ENCODE measurements around the gene TPX2.

TPX2 gene

DNA sequence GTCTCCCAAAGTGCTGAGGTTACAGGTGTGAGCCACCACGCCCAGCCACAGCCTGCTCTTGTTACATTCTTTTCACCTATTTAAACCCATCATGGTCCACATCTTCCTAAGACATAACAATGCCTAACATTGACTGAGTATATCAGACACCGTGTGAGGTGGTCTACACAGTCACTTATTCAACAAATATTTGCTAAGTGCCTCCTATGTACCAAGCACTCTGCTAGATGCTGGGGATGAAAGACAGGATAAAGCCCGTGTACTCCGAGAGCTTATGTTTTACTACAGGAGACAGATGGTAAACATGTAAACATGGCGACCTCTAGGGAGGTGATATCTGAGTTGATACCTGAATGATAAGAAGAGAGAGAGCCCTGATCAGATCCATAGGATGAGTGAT is 29.2 kb upstream of the TPX2 start:
- ATAC-seq = no peak
- no peak for TF ChIP-seq SNAI2 (CRISPR knock-in tag; IDR thresholded peaks at IDR 0.05)
- TF ChIP-seq ZNF565 (CRISPR knock-in tag; conservative IDR thresholded peaks at IDR 0.05; ENCODE audit: low read depth) = no peak
- no peak for TF ChIP-seq TCF4 (CRISPR knock-in tag; IDR thresholded peaks at IDR 0.05; ENCODE audit: borderline replicate concordance)
- TF ChIP-seq RARB (CRISPR knock-in tag; IDR thresholded peaks at IDR 0.05) = no peak
- TF ChIP-seq PPARA (CRISPR knock-in tag; IDR thresholded peaks at IDR 0.05; ENCODE audit: borderline replicate concordance) = no peak
- no peak for TF ChIP-seq ISL1 (CRISPR knock-in tag; IDR thresholded peaks at IDR 0.05)
- no peak for TF ChIP-seq BACH2 (CRISPR knock-in tag; IDR thresholded peaks at IDR 0.05; ENCODE audit: borderline replicate concordance)
- TF ChIP-seq, protein P1, sequence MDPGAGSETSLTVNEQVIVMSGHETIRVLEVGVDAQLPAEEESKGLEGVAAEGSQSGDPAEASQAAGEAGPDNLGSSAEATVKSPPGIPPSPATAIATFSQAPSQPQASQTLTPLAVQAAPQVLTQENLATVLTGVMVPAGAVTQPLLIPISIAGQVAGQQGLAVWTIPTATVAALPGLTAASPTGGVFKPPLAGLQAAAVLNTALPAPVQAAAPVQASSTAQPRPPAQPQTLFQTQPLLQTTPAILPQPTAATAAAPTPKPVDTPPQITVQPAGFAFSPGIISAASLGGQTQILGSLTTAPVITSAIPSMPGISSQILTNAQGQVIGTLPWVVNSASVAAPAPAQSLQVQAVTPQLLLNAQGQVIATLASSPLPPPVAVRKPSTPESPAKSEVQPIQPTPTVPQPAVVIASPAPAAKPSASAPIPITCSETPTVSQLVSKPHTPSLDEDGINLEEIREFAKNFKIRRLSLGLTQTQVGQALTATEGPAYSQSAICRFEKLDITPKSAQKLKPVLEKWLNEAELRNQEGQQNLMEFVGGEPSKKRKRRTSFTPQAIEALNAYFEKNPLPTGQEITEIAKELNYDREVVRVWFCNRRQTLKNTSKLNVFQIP (CRISPR knock-in tag; IDR thresholded peaks at IDR 0.05; ENCODE audit: borderline replicate concordance, low read depth) = no peak

DNA sequence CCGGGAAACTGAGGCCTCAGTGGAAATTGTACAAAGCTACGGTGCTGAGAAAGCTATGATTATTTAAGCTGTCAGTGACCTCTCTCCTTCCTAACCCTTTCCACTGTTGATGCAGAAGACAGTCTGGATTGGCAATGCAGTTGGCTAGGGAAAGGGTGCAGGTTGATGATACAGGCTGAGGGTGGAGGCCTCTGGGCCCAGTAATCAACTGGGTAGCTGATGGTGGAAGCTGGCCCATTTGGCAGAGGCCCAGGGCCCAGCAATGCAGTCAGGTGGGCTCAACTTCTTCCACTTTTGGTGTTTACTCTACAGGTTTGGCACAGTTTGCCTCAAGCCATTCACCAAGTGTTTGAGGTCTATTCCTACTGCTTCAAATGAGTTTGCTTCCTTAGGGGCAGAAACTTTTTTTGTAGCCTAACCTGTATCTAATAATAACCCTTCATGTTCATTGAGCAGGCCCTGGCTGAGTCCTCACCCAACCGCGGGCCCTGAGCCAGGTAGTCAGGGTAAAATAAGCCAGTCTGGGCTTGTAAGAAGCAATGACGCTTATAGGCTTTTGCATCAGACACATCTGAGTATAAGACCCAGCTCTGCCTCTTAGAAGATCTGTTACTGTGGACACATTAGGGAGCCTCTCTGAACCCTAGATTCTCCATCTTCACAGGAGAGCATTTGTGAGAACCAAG is 28.5 kb upstream of the TPX2 start:
- TF ChIP-seq BACH2 (CRISPR knock-in tag; IDR thresholded peaks at IDR 0.05; ENCODE audit: borderline replicate concordance) (no peak), RARB (CRISPR knock-in tag; IDR thresholded peaks at IDR 0.05) (no peak), TCF4 (CRISPR knock-in tag; IDR thresholded peaks at IDR 0.05; ENCODE audit: borderline replicate concordance) (no peak), TOX (CRISPR knock-in tag; IDR thresholded peaks at IDR 0.05; ENCODE audit: borderline replicate concordance) (no peak), SNAI2 (CRISPR knock-in tag; IDR thresholded peaks at IDR 0.05) (no peak), TSHZ2 (CRISPR knock-in tag; IDR thresholded peaks at IDR 0.05) (no peak)
- no peak for ATAC-seq

- no peak for TF ChIP-seq ZNF70 (CRISPR knock-in tag; IDR thresholded peaks at IDR 0.05)
- no peak for TF ChIP-seq ZNF565 (CRISPR knock-in tag; conservative IDR thresholded peaks at IDR 0.05; ENCODE audit: low read depth)
- TF ChIP-seq ZC3H10 (CRISPR knock-in tag; IDR thresholded peaks at IDR 0.05) = no peak
- no peak for TF ChIP-seq TCF4 (CRISPR knock-in tag; IDR thresholded peaks at IDR 0.05; ENCODE audit: borderline replicate concordance)
- TF ChIP-seq OSR1 (CRISPR knock-in tag; IDR thresholded peaks at IDR 0.05) = no peak
- no peak for TF ChIP-seq ISL1 (CRISPR knock-in tag; IDR thresholded peaks at IDR 0.05)
- TF ChIP-seq CSDC2 (CRISPR knock-in tag; IDR thresholded peaks at IDR 0.05) = no peak
- no peak for TF ChIP-seq PPARA (CRISPR knock-in tag; IDR thresholded peaks at IDR 0.05; ENCODE audit: borderline replicate concordance)
- TF ChIP-seq TSHZ2 (CRISPR knock-in tag; IDR thresholded peaks at IDR 0.05) = no peak
- TF ChIP-seq ZFP3 (CRISPR knock-in tag; IDR thresholded peaks at IDR 0.05) = no peak
- no peak for TF ChIP-seq CREB5 (CRISPR knock-in tag; IDR thresholded peaks at IDR 0.05; ENCODE audit: low read depth)
- TF ChIP-seq RARB (CRISPR knock-in tag; IDR thresholded peaks at IDR 0.05) = no peak
- TF ChIP-seq GLIS3 (CRISPR knock-in tag; IDR thresholded peaks at IDR 0.05) = no peak
- TF ChIP-seq, protein P2, sequence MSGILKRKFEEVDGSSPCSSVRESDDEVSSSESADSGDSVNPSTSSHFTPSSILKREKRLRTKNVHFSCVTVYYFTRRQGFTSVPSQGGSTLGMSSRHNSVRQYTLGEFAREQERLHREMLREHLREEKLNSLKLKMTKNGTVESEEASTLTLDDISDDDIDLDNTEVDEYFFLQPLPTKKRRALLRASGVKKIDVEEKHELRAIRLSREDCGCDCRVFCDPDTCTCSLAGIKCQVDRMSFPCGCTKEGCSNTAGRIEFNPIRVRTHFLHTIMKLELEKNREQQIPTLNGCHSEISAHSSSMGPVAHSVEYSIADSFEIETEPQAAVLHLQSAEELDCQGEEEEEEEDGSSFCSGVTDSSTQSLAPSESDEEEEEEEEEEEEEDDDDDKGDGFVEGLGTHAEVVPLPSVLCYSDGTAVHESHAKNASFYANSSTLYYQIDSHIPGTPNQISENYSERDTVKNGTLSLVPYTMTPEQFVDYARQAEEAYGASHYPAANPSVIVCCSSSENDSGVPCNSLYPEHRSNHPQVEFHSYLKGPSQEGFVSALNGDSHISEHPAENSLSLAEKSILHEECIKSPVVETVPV (CRISPR knock-in tag; IDR thresholded peaks at IDR 0.05) = no peak
- ATAC-seq = no peak
Observed at GRCh38 chr20:31711179-31712111, 27.6 kb upstream of the TPX2 start.
